ENCODE measurements around the gene TMEM131L. TPM values are rescaled to one million over a fixed set of nuclear protein-coding genes. Genes with fewer than 3 reads are reported as not detected.

Gene TMEM131L
- total RNA-seq, 1 donor from 2014 or later, result 18.8 TPM

- DNase-seq (ENCODE audit: extremely low read depth, low read depth, low spot score), result no peak
Observed at GRCh38 chr4:153520801-153521329, 54.7 kb downstream of the TMEM131L start.

GRCh38 chr4:153521478-153521877 is 55.3 kb downstream of the TMEM131L start:
- no peak for DNase-seq (ENCODE audit: extremely low read depth, low read depth, low spot score)

GRCh38 chr4:153521999-153522801 is 56.0 kb downstream of the TMEM131L start:
- DNase-seq (ENCODE audit: extremely low read depth, low read depth, low spot score), result no peak

GRCh38 chr4:153522802-153523094 is 56.6 kb downstream of the TMEM131L start:
- DNase-seq (ENCODE audit: extremely low read depth, low read depth, low spot score), result no peak

- DNase-seq (ENCODE audit: extremely low read depth, low read depth, low spot score), result no peak
Observed at GRCh38 chr4:153523164-153523796, 57.1 kb downstream of the TMEM131L start.

- DNase-seq (ENCODE audit: extremely low read depth, low read depth, low spot score), result no peak
Observed at GRCh38 chr4:153523941-153524386, 57.8 kb downstream of the TMEM131L start.

GRCh38 chr4:153524682-153525081 is 58.5 kb downstream of the TMEM131L start:
- no peak for DNase-seq (ENCODE audit: extremely low read depth, low read depth, low spot score)

GRCh38 chr4:153527690-153528089 is 61.5 kb downstream of the TMEM131L start:
- DNase-seq (ENCODE audit: extremely low read depth, low read depth, low spot score), result no peak

- no peak for DNase-seq (ENCODE audit: extremely low read depth, low read depth, low spot score)
Observed at GRCh38 chr4:153528705-153529485, 62.7 kb downstream of the TMEM131L start.

GRCh38 chr4:153529646-153530045 is 63.5 kb downstream of the TMEM131L start:
- DNase-seq (ENCODE audit: extremely low read depth, low read depth, low spot score), result no peak

- DNase-seq (ENCODE audit: extremely low read depth, low read depth, low spot score), result peak; percentile 36
Observed at GRCh38 chr4:153530284-153530999, 64.3 kb downstream of the TMEM131L start.

- no peak for DNase-seq (ENCODE audit: extremely low read depth, low read depth, low spot score)
Observed at GRCh38 chr4:153531000-153531358, 64.8 kb downstream of the TMEM131L start.

GRCh38 chr4:153531976-153532626 is 65.9 kb downstream of the TMEM131L start:
- no peak for DNase-seq (ENCODE audit: extremely low read depth, low read depth, low spot score)

- DNase-seq (ENCODE audit: extremely low read depth, low read depth, low spot score), result no peak
Observed at GRCh38 chr4:153532636-153533035, 66.5 kb downstream of the TMEM131L start.

- DNase-seq (ENCODE audit: extremely low read depth, low read depth, low spot score), result no peak
Observed at GRCh38 chr4:153533387-153533786, 67.2 kb downstream of the TMEM131L start.

- DNase-seq (ENCODE audit: extremely low read depth, low read depth, low spot score), result no peak
Observed at GRCh38 chr4:153534792-153535629, 68.9 kb downstream of the TMEM131L start.

- DNase-seq (ENCODE audit: extremely low read depth, low read depth, low spot score), result no peak
Observed at GRCh38 chr4:153535772-153536513, 69.8 kb downstream of the TMEM131L start.

- no peak for DNase-seq (ENCODE audit: extremely low read depth, low read depth, low spot score)
Observed at GRCh38 chr4:153537493-153537960, 71.4 kb downstream of the TMEM131L start.
